GM21390 (cell line): Measurements from ENCODE around the gene DIPK1B.
"Not testable (repeated sequence)": the region's sequence is repeated elsewhere in the genome, so short reads cannot be mapped to it uniquely, and the experiment has no call there.

Experiments
- ATAC-seq: cut with Tn5 transposase; IDR thresholded peaks from one replicate; pipeline ENCODE4 v1.9.1; 2021; ENCODE audit not compliant: unreplicated experiment

The DIPK1B gene

GRCh38 chr9:136748666-136749611, 36.6 kb downstream of the DIPK1B start:
- ATAC-seq = no peak

DNA sequence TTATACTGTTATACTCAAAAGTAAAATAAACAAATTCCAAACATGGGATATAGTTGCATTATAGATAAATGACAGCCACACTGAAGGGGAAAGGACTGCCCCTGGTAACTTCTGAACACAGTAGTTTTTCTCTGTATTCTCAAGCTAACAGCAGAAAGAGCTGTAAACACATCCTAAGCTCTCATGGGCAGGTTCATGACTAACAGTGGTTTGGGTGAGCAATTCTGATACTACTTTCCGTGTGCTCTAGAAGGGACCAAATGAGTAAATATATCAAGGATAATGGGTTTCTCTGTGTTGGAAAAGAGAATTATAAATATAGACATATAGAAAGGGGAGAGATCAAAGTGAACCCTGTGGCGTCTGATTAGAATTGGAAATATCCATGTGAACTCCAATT, 38.2 kb downstream of the DIPK1B start:
- ATAC-seq = no peak

GRCh38 chr9:136751244-136751643, 38.9 kb downstream of the DIPK1B start:
- ATAC-seq = no peak

GRCh38 chr9:136751814-136752213, 39.4 kb downstream of the DIPK1B start:
- no peak for ATAC-seq

GRCh38 chr9:136753371-136754058, 41.1 kb downstream of the DIPK1B start:
- ATAC-seq = no peak

- no peak for ATAC-seq
Observed at GRCh38 chr9:136754059-136754572, 41.7 kb downstream of the DIPK1B start.

DNA sequence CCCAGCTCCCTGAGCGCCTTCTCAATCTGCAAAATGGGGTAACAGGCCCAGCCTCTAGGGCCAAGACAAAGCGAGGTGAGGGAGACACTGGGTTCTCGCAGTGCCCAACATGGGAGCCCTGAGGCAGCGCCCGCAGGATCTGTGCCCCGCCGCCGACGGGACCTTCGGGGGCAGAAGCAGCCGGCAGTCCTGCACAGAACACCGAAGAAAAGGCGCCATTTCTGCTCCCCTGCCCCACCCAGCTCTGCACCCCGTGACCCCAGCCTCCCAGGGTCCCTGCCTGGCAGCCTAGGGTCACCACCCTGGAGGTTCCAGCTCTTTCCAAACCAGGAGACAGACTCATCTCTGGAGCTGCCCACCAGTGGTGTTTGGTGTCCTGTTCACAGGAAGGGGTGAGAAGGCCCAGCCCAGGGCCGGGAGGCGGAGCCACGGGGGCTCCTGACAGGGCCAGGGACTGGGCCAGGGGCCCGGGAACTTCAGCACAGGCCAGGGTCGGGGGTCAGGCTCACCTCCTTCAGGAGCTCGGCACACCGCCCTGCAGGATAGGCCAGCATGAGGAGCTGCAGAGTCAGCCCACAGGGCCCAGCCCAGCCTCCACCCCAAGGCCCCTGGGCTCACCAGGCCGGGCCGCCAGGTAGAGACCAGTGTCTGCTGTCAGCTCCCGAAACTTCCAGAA, 42.4 kb downstream of the DIPK1B start:
- no peak for ATAC-seq

DNA sequence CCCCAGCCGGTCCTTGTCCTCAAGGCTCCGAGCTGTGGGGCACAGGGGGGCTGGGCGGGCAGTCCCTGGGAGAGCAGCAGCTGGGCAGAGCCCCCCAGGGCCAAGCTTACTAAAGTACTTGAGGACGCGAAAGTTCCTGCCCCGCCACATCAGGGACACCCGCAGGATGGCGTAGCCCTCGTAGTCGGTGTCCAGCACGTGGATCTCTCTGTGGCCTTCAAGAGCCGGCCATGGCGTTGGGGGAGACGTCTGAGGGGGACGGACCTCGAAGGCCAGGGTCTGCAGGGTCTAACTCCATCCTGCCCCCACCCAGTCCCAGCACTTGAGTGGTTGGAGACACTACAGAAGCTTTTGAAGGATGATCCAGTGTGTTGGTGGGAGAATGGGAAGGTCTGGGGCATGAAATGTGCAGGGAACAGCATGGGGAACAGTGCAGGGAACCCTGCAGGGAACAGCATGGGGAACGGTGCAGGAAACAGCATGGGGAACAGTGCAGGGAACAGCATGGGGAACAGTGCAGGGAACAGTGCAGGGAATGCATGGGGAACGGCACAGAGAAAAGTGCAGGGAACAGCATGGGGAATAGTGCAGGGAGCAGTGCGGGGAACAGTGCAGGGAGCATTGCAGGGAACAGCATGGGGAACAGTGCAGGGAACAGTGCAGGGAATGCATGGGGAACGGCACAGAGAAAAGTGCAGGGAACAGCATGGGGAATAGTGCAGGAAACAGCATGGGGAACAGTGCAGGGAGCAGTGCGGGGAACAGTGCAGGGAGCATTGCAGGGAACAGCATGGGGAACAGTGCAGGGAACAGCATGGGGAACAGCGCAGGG, 43.1 kb downstream of the DIPK1B start:
- ATAC-seq = not testable (repeated sequence)

DNA sequence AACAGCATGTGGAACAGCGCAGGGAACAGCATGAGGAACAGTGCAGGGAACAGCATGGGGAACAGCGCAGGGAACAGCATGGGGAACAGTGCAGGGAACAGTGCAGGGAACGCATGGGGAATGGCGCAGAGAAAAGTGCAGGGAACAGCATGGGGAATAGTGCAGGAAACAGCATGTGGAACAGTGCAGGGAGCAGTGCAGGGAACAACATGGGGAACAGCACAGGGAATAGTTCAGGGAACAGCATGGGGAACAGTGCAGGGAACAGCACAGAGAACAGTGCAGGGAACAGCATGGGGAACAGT, 43.7 kb downstream of the DIPK1B start:
- ATAC-seq = no peak

GRCh38 chr9:136756836-136757235, 44.5 kb downstream of the DIPK1B start:
- ATAC-seq = no peak

- ATAC-seq = no peak
Observed at GRCh38 chr9:136757328-136757727, 45.0 kb downstream of the DIPK1B start.

DNA sequence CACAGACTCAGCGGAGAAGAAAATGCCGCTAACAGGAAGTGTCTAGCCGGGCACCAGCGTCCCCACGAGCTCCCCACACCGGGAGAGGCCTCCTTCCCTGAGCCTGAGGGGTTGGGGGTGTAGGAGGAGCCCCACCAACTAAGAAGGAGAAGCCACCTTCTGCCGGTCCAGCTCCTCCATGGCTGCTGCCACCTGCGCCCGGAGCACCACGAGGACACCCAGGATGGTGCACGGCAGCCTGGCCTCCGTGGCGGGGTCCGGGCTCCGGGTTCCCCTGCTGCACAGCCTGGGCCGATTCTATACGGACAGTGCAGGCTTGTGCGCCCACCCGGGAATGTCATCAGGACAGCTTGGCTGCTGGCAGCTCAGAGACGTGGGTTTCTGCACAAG, 45.4 kb downstream of the DIPK1B start:
- ATAC-seq = no peak

- no peak for ATAC-seq
Observed at GRCh38 chr9:136759001-136759400, 46.6 kb downstream of the DIPK1B start.

- ATAC-seq = no peak
Observed at GRCh38 chr9:136759436-136760325, 47.3 kb downstream of the DIPK1B start.

GRCh38 chr9:136760424-136760823, 48.1 kb downstream of the DIPK1B start:
- ATAC-seq = no peak

GRCh38 chr9:136760834-136761544, 48.6 kb downstream of the DIPK1B start:
- not testable (repeated sequence) for ATAC-seq

GRCh38 chr9:136761545-136761981, 49.2 kb downstream of the DIPK1B start:
- no peak for ATAC-seq

DNA sequence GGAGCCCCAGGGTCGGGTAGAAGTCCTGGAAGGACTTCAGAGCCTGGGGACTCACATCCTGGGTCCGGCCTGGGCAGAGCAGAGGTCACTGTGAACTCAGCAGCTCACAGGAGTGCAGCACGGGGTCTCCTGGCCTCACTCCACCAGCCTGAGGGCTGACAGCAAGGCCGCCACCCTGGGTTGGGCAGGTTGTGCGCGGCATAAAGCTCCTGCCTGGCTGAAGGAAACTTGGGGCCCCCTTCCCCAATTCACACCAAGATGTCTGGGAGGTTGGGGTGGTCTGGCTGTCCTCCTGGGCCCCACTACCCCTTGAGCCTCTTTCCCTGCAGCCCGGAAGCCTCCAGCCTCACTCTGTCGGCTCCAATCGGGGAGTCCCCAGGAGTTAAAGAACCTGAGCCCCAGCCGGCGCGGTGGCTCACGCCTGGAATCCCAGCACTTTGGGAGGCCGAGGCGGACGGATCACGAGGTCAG, 49.9 kb downstream of the DIPK1B start:
- no peak for ATAC-seq
